Breast epithelium (tissue), 3 donors: Measurements from ENCODE around the gene KCNK7.

Experiments used
- POLR2A ChIP-seq: fragments of 450-650 bp; IDR thresholded peaks from one replicate; pipeline ENCODE4 v1.6.1; 2016; ENCODE audit warnings: antibody characterized with exemption, mild to moderate bottlenecking, moderate library complexity
- POLR2AphosphoS5 ChIP-seq, 3 donors: sonication (generic); formaldehyde crosslinking; IDR thresholded peaks; one replicate each; pipeline ENCODE4 v1.6.1; 2017; ENCODE audit warnings: antibody characterized with exemption in 3 of 3
- TF ChIP-seq, protein P1 (sequence below), 3 donors: fragments of 450-650 bp; IDR thresholded peaks; one replicate each; pipeline ENCODE4 v1.5.1; 2016 to 2017; ENCODE audit warnings: antibody characterized with exemption in 3 of 3, mild to moderate bottlenecking in 3 of 3, moderate library complexity in 3 of 3

- TF ChIP-seq, protein P1, sequence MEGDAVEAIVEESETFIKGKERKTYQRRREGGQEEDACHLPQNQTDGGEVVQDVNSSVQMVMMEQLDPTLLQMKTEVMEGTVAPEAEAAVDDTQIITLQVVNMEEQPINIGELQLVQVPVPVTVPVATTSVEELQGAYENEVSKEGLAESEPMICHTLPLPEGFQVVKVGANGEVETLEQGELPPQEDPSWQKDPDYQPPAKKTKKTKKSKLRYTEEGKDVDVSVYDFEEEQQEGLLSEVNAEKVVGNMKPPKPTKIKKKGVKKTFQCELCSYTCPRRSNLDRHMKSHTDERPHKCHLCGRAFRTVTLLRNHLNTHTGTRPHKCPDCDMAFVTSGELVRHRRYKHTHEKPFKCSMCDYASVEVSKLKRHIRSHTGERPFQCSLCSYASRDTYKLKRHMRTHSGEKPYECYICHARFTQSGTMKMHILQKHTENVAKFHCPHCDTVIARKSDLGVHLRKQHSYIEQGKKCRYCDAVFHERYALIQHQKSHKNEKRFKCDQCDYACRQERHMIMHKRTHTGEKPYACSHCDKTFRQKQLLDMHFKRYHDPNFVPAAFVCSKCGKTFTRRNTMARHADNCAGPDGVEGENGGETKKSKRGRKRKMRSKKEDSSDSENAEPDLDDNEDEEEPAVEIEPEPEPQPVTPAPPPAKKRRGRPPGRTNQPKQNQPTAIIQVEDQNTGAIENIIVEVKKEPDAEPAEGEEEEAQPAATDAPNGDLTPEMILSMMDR (IDR thresholded peaks at IDR 0.05): no peak
- TF ChIP-seq POLR2A (no peak), POLR2AphosphoS5 (IDR thresholded peaks at IDR 0.05) (no peak)
Measured at GRCh38 chr11:65556470-65557279, 38.9 kb downstream of the KCNK7 start.
